Testis (tissue), 3 donors: Measurements from ENCODE around the gene RUBCNL. TPM values are rescaled to one million over a fixed set of nuclear protein-coding genes. Genes with fewer than 3 reads are reported as not detected.

Source experiments
- DNase-seq: peaks from one replicate; pipeline ENCODE4 v3.0.0-alpha.2; 2019
- H3K27ac ChIP-seq, 2 donors: fragments of 200-600 bp; sonication (generic); one replicate each; pipeline ENCODE4 v1.5.1; 2019
- H3K27me3 ChIP-seq: fragments of 200-600 bp; sonication (generic); one replicate; pipeline ENCODE4 v1.5.1; 2019
- H3K36me3 ChIP-seq: fragments of 200-600 bp; sonication (generic); one replicate; pipeline ENCODE4 v1.5.1; 2017; ENCODE audit warnings: low read depth; ENCODE audit errors: missing control alignments
- H3K4me1 ChIP-seq: fragments of 200-600 bp; sonication (generic); one replicate; pipeline ENCODE4 v1.5.1; 2019
- H3K4me3 ChIP-seq, 2 donors: fragments of 200-600 bp; sonication (generic); one replicate each; pipeline ENCODE4 v1.5.1; 2017 to 2019
- H3K9me3 ChIP-seq: fragments of 200-600 bp; sonication (generic); one replicate; pipeline ENCODE4 v1.5.1; 2017
- POLR2A ChIP-seq: fragments of 450-650 bp; IDR thresholded peaks from one replicate; pipeline ENCODE4 v1.6.1; 2017; ENCODE audit warnings: antibody characterized with exemption, mild to moderate bottlenecking, moderate library complexity
- WGBS, 2 donors: methylation state at CpG; one replicate each; pipeline ENCODE4 v1.1.5; 2018; 5-methylcytosine and 5-hydroxymethylcytosine counted together
- intact Hi-C: fragments of 100-400 bp; cut with DNase I; formaldehyde crosslinking; loops from one replicate; pipeline ENCODE4 v1.15.1; 2023; ENCODE audit warnings: low total_unique reads
- polyA plus RNA-seq: library from polyadenylated mRNA; stranded (reverse); fragments of 350-450 nt; fragmentation: Illumina TruSeq; extraction: RNeasy Lipid Tissue Mini Kit (QIAGEN cat#74804); gene quantifications from one replicate; pipeline ENCODE4 v1.2.3, GENCODE V29; 2014; ENCODE audit warnings: low read depth, low replicate concordance; ENCODE audit not compliant: insufficient read depth
- total RNA-seq, 2 donors: library from RNA; depleted of rRNA; stranded (reverse); fragments of >200 nt; gene quantifications; one replicate each; pipeline ENCODE4 v1.2.3, GENCODE V29; 2016
- TF ChIP-seq, protein P1 (sequence below), 3 experiments: fragments of 450-650 bp in 2 of 3; fragments of 200-600 bp in 1 of 3; sonication (generic) in 1 of 3; IDR thresholded peaks; one replicate each; pipeline ENCODE4 v1.5.1; 2016 to 2019; ENCODE audit warnings: antibody characterized with exemption in 3 of 3, mild to moderate bottlenecking in 2 of 3, moderate library complexity in 1 of 3

RUBCNL gene
- total and polyA plus RNA-seq, 3 donors from 2014 or later = 18.3 to 45.6 (median 36.2) TPM

DNA sequence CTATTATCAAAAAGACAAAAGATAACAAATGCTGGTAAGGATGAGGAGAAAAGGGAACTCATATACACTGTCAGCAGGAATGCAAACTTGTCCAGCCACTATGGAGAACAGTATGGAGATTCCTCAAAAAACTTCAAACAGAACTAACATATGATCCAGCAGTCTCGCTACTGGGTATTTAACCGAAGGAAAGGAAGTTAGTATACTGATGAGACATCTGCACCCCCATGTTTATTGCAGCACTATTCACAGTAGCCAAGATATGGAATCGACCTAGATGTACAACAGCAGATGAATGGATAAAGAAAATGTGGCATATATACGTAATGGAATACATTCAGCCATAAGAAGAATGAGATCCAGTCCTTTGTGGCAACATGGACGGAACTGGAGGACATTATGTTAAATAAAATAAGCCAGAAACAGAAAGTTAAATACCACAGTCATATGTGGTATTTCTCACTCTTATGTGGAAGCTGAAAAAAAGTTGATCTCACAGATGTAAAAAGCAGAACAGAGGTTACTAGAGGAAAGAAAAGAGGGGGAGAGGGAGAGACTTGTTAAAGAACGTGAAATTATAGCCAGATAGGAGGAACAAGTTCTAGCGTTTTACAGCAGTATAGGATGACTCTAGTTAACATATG, 83.2 kb downstream of the RUBCNL start:
- Histone ChIP-seq H3K4me1 (no peaks in the 10 kb centered on the region), H3K27ac (no peak overlapping the region), H3K36me3 (no peaks in the 10 kb centered on the region), H3K27me3 (no peaks in the 10 kb centered on the region), H3K4me3 (no peak overlapping the region), H3K9me3 (no peaks in the 10 kb centered on the region)
- no peak for DNase-seq
- intact Hi-C loops = no loop called here
- no peak for TF ChIP-seq POLR2A
- TF ChIP-seq, protein P1, sequence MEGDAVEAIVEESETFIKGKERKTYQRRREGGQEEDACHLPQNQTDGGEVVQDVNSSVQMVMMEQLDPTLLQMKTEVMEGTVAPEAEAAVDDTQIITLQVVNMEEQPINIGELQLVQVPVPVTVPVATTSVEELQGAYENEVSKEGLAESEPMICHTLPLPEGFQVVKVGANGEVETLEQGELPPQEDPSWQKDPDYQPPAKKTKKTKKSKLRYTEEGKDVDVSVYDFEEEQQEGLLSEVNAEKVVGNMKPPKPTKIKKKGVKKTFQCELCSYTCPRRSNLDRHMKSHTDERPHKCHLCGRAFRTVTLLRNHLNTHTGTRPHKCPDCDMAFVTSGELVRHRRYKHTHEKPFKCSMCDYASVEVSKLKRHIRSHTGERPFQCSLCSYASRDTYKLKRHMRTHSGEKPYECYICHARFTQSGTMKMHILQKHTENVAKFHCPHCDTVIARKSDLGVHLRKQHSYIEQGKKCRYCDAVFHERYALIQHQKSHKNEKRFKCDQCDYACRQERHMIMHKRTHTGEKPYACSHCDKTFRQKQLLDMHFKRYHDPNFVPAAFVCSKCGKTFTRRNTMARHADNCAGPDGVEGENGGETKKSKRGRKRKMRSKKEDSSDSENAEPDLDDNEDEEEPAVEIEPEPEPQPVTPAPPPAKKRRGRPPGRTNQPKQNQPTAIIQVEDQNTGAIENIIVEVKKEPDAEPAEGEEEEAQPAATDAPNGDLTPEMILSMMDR (IDR thresholded peaks at IDR 0.05) = no peak
- 73 to 74% methylated on average over 7 of the region's 7 CpGs for WGBS, 2 donors

DNA sequence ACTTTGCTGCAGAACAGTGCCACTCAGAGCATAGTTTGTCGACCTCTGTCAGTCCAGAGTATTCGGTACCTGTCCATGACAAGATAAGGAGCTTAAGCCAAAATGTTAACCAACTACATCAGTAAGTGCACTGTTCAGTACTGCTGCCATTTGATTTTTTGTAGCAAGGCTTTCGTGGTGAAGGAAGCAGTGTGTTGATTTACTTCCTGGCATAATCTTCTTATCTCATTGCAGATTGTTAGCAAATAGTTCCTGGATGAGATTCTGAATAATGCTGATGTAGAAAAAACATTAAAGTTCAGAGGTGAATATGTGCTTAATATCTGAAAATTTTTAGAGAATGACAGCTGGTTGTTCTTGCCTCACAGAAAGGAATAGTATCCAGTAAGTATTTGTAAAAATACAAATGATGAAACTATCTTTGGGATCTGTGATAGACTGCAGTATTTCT, 89.7 kb downstream of the RUBCNL start:
- TF ChIP-seq POLR2A = no peak
- TF ChIP-seq, protein P1 (IDR thresholded peaks at IDR 0.05) = no peak
- 63 to 65% methylated on average over 3 of the region's 3 CpGs for WGBS, 2 donors
- no peaks in the 10 kb centered on the region for H3K9me3 ChIP-seq
- H3K36me3 ChIP-seq = no peaks in the 10 kb centered on the region
- intact Hi-C loops = no loop called here
- DNase-seq = no peak
- no peaks in the 10 kb centered on the region for H3K27me3 ChIP-seq
- H3K27ac ChIP-seq = no peak overlapping the region
- H3K4me1 ChIP-seq = peaks cover 7% of the 10 kb centered on the region
- H3K4me3 ChIP-seq = no peak overlapping the region

DNA sequence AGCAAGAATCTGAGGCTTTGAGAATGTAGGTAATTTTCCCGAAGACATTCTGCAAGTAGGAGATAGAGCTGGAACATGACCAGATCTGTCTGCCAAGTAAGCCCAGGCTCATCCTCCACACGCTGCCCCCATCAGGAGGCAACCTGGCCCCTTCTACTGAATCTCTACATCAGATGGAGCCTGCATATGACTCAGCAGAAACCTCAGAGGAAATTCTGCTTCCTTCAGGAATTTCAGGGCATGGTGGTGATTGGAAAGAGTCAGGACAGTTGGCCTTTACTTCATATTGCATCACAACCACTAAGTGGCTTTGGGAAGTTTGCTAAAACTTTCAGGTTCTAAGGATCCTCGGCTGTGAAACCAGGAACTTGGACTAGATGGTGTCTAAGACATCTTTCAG, 90.1 kb downstream of the RUBCNL start:
- intact Hi-C loops = no loop called here
- WGBS, 2 donors = 57 to 60% methylated on average over 3 of the region's 3 CpGs
- H3K36me3 ChIP-seq = no peaks in the 10 kb centered on the region
- peaks cover 7% of the 10 kb centered on the region for H3K4me1 ChIP-seq
- no peaks in the 10 kb centered on the region for H3K9me3 ChIP-seq
- H3K27ac ChIP-seq = no peak overlapping the region
- no peak overlapping the region for H3K4me3 ChIP-seq
- no peak for DNase-seq
- H3K27me3 ChIP-seq = no peaks in the 10 kb centered on the region
- TF ChIP-seq, protein P1 (IDR thresholded peaks at IDR 0.05) = no peak
- no peak for TF ChIP-seq POLR2A

DNA sequence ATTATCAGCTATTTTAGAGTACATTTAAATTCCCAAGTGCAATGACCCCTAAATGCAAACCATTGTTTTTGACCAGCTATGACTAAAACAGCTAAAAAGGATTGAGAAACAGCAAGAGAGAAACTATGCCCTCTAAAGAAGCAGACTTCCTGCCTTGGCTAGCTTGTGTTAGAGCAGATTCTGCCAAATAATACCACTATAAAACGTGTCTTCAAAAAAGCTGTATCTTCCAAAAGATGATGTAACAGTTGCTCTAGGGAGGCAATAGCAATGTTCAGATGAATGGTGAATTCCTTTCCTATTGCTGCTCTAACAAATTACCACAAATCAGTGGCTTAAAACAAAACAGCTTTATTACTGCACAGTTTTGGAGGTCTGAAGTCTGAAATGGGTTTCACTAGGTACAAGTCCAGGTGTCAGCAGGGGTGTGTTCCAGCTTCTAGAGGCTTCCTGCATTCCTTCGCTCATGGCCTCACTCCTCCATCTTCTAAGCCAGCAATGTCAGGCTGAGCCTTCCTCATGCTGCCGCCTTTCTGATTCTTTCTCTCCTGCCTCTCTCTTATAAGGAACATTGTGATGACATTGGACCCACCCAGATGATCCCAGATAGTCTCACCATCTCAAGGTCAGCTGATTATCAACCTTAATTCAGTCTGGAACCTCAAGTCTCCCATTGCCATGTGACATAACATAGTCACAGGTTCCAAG, 90.8 kb downstream of the RUBCNL start:
- no peaks in the 10 kb centered on the region for H3K9me3 ChIP-seq
- H3K4me3 ChIP-seq = no peak overlapping the region
- no peak for DNase-seq
- H3K4me1 ChIP-seq = peaks cover 7% of the 10 kb centered on the region
- H3K27me3 ChIP-seq = no peaks in the 10 kb centered on the region
- 78 to 80% methylated on average over 3 of the region's 3 CpGs for WGBS, 2 donors
- no peak overlapping the region for H3K27ac ChIP-seq
- no peak for TF ChIP-seq POLR2A
- TF ChIP-seq, protein P1 (IDR thresholded peaks at IDR 0.05) = no peak
- H3K36me3 ChIP-seq = no peaks in the 10 kb centered on the region
- intact Hi-C loops = no loop called here
